Activated T-helper 17 cell treated with anti-CD3 and anti-CD28 coated beads, Interleukin-2, amount 50 U/mL, for 72 hours (primary cell): ENCODE results near the gene CFAP43. TPM values are rescaled to one million over a fixed set of nuclear protein-coding genes. Genes with fewer than 3 reads are reported as not detected.
A peak's percentile ranks its signal among the peaks of the same experiment; 100 is the strongest.

Experiments used
- ATAC-seq: fragments of 150-1000 bp; cut with Tn5 transposase; replicated peaks from 2 replicates; pipeline ENCODE4 v1.10.0; 2021; ENCODE audit warnings: mild to moderate bottlenecking, moderate library complexity
- H3K27ac Mint-ChIP-seq: one replicate; pipeline ENCODE4 v1.8.0; 2022; ENCODE audit warnings: mixed read lengths
- H3K27me3 Mint-ChIP-seq: one replicate; pipeline ENCODE4 v1.8.0; 2022; ENCODE audit warnings: mixed read lengths
- H3K36me3 Mint-ChIP-seq: one replicate; pipeline ENCODE4 v1.8.0; 2022; ENCODE audit warnings: low read depth, mild to moderate bottlenecking, mixed read lengths
- H3K4me1 Mint-ChIP-seq: one replicate; pipeline ENCODE4 v1.8.0; 2022; ENCODE audit warnings: mixed read lengths
- H3K4me3 Mint-ChIP-seq: one replicate; pipeline ENCODE4 v1.8.0; 2022; ENCODE audit warnings: mild to moderate bottlenecking, mixed read lengths
- H3K9me3 Mint-ChIP-seq: one replicate; pipeline ENCODE4 v1.8.0; 2022; ENCODE audit warnings: mixed read lengths
- total RNA-seq, 2 donors: library from RNA; stranded (reverse); gene quantifications; one replicate each; pipeline ENCODE4 v1.2.3, GENCODE V29; 2022

CFAP43 gene
- total RNA-seq, 2 donors from 2014 or later: 0.16 TPM; not detected in 1

DNA sequence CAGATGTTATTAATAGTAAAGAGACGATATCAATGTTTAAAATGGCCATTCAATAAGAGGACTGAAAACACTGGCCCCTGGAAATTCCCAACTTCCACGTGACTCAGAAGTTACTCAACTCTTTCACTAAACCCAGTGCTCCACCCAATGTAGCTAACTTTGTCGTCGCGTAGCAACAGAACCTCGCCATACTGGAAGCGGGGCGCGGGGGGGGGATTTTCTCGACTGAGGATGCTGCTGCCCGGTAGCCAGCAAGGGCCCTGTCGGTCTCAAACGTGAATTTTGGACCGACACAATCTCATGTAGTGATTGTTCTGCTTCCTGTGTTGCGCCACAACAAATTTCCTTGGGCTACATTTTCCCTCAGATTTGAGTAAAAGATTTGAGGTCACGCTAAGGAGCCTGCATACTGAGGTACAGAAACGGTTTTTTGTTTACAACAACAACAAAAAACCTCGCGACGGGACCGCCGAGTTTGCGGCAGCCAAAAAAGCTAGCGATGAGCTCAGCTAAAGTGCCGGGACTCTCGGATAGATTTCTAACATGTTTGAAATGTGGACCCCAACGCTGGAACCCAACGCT, 111.2 kb downstream of the CFAP43 start:
- Mint-ChIP-seq H3K36me3 (peaks cover 25% of the 10 kb centered on the region), H3K27me3 (no peaks in the 10 kb centered on the region), H3K9me3 (no peaks in the 10 kb centered on the region), H3K4me3 (peak overlapping the region; percentile 91), H3K27ac (peak overlapping the region; percentile 99), H3K4me1 (peaks cover 21% of the 10 kb centered on the region)
- ATAC-seq: peak; percentile 51

DNA sequence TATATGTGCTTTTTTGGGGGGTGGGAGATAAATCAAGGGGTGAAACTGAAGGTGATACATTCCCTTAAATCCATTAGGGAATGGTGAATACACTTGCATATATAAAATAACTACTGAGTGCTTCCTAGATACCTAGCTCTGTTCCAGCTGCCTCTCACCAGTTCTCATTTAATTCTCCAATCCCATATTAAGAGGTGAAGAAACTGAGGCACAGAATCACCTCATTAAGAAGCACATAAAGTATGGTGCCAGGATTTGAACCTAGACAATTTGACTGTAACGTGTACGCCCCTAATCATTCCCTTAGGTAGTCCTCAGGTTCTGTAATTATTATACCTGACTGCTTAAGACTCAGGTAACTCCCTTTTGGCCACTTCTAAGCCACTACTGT, 111.7 kb downstream of the CFAP43 start:
- H3K27me3 Mint-ChIP-seq: no peaks in the 10 kb centered on the region
- peaks cover 21% of the 10 kb centered on the region for H3K4me1 Mint-ChIP-seq
- H3K27ac Mint-ChIP-seq: peak overlapping the region; percentile 99
- no peaks in the 10 kb centered on the region for H3K9me3 Mint-ChIP-seq
- H3K4me3 Mint-ChIP-seq: peak overlapping the region; percentile 91
- H3K36me3 Mint-ChIP-seq: peaks cover 20% of the 10 kb centered on the region
- no peak for ATAC-seq

DNA sequence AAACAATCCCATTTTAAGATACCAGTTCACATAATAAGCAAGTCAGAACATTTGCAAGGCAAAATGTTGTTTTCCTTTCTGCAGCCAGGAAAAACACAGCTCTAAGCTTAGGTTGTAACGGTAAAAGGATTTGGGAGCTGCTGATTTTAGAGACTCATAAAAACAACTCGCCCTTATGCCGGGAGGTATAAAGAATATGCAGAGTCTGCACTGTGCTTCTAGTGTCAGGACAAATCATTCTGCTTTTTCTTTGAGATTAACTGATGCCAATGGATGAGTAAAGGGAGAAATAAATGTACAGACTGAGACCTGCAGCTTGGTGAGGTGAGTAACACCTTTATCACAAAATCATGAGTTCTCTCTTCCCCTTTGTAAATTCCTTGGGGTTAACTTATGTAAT, 112.2 kb downstream of the CFAP43 start:
- Mint-ChIP-seq H3K4me3 (peak overlapping the region; percentile 91), H3K27ac (peak overlapping the region; percentile 99), H3K27me3 (no peaks in the 10 kb centered on the region)

DNA sequence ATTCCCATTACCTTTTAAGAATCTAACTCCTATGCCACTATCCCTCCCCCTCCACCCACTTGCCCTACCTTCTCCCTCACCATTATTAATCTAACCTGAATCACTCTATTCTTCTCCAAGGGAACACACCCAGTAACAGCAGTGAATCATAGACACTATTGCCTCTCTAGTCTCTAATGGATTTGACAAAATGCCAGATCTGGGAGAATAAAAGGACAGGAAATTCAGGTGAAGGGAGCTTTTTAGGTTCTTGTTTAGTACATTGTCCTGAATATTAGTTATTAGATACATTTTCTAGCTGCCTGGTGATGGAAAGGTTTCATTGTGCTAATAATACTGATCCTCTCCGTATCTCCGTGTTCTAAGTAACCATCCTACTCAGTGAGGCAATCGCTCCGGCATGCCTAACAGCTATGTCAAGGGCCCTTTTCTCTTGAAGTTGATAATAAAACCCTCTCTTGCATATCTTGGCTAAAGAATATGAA, 114.3 kb downstream of the CFAP43 start:
- Mint-ChIP-seq H3K27ac (no peak overlapping the region), H3K4me1 (peaks cover 16% of the 10 kb centered on the region), H3K36me3 (no peaks in the 10 kb centered on the region), H3K4me3 (no peak overlapping the region), H3K27me3 (no peaks in the 10 kb centered on the region), H3K9me3 (no peaks in the 10 kb centered on the region)
- ATAC-seq: no peak

More for the DNA sequence above, 112.2 kb downstream of the CFAP43 start:
- peaks cover 21% of the 10 kb centered on the region for H3K4me1 Mint-ChIP-seq
- ATAC-seq: no peak
- H3K36me3 Mint-ChIP-seq: peaks cover 15% of the 10 kb centered on the region
- H3K9me3 Mint-ChIP-seq: no peaks in the 10 kb centered on the region

DNA sequence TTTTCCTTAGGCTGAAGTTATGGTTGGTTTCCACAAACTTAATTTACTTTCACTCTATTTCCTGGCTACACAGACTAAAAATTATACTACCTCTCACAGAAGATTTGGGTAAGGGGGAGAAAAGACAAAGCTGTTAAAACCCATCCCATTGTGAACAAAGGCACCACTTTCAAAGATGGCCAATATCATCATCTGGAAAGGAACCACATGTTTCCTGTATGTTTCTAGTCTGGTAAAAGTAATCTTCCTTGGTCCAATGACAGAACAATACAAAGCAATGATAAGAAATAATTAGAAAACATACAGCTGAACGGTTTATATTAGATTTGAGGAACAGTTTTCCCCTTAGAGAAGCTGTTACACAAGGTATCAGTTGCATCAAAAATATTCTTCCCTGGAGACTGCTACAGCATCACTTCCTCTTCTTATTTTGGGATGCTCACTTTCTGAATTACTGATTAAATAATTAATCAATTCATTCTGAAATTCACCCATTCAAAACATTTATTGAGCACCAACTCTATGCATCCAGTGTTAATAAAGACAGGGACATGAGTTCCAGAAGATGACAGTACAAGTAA, 118.7 kb downstream of the CFAP43 start:
- H3K4me1 Mint-ChIP-seq: peaks cover 6% of the 10 kb centered on the region
- H3K27ac Mint-ChIP-seq: no peak overlapping the region
- no peaks in the 10 kb centered on the region for H3K9me3 Mint-ChIP-seq
- no peak for ATAC-seq
- peaks cover 9% of the 10 kb centered on the region for H3K27me3 Mint-ChIP-seq
- H3K36me3 Mint-ChIP-seq: no peaks in the 10 kb centered on the region
- H3K4me3 Mint-ChIP-seq: no peak overlapping the region

DNA sequence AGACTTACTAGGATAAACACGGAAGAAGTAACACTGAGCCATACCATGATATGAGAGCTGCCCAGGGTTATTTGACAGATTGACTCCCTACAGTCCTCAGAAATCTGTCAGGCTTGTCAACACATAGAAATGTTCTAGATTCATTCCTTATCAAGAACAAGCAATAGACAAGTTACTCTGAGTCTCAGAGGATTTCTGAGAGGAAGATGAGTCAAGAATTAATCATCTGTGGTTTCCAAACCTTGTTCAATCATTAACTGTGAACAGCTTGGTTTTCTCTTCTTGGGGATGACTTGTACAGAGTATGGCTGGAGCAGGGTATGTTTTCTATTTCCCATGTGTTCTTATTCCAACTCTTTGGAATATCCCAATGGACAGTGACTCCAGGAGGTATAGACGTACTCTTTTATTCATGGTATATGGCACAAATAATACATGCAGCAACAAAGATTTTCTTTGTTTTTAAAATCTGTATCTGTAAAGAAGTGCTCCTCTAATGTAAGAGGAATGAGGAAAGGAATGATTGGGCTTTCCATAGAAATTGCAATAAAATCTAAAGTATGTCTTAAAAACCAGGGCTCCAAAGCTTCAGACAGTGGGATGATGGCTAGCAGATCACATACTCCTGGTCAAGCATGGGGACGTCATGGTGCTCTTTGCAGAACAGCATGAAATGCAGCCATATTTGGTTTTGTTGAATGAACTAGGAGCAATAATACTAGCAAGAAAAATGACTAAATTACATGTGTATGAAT, 122.1 kb downstream of the CFAP43 start:
- no peaks in the 10 kb centered on the region for H3K36me3 Mint-ChIP-seq
- H3K27me3 Mint-ChIP-seq: peaks cover 9% of the 10 kb centered on the region
- no peak overlapping the region for H3K4me3 Mint-ChIP-seq
- ATAC-seq: peak; percentile 99
- H3K9me3 Mint-ChIP-seq: no peaks in the 10 kb centered on the region
- peak overlapping the region; percentile 36 for H3K27ac Mint-ChIP-seq
- peaks cover 6% of the 10 kb centered on the region for H3K4me1 Mint-ChIP-seq

DNA sequence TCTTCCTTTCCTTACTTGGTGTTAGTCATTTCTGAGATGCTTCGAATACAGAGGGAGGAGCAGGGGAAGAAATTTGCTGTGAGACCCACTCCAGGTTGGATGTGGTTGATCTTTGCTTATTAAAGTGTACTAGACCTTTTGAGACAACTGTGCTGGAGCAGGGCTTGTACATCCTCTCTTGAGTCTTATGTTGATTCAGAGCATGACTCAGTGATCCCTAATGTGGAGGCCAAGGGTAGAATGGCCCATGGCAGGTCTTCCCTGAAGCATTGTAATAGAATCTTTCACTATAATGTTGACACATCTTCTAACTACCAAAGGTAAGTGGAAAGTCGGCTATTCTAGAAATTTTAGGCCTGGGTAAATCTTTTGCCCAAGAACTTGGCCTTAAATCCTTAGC, 127.2 kb downstream of the CFAP43 start:
- H3K36me3 Mint-ChIP-seq: no peaks in the 10 kb centered on the region

DNA sequence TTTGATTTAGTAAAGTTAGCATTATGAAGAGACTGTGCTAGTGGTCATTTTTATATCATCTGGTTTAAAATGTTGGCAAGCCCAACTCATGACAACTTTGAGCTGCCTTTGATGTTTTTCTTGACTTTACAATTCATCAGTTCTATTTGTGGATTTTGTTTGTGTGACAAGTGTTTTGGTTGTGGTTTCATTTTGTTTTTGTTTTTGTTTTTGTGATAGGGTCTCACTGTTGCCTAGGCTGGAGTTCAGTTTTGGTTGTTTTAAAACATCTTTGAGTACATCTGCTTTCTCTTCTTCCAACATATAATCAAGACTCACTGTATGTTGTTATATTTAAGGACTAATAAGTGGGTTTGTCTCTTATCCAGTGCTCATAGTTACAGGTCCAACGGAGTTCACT, 127.7 kb downstream of the CFAP43 start:
- no peak overlapping the region for H3K27ac Mint-ChIP-seq
- H3K36me3 Mint-ChIP-seq: no peaks in the 10 kb centered on the region
- no peak for ATAC-seq
- H3K4me1 Mint-ChIP-seq: peaks cover 3% of the 10 kb centered on the region
- H3K4me3 Mint-ChIP-seq: no peak overlapping the region
- H3K9me3 Mint-ChIP-seq: no peaks in the 10 kb centered on the region
- no peaks in the 10 kb centered on the region for H3K27me3 Mint-ChIP-seq

More for the DNA sequence above, 127.2 kb downstream of the CFAP43 start:
- peak; percentile 72 for ATAC-seq
- H3K4me3 Mint-ChIP-seq: no peak overlapping the region
- H3K27me3 Mint-ChIP-seq: no peaks in the 10 kb centered on the region
- no peaks in the 10 kb centered on the region for H3K9me3 Mint-ChIP-seq
- peaks cover 7% of the 10 kb centered on the region for H3K4me1 Mint-ChIP-seq
- H3K27ac Mint-ChIP-seq: no peak overlapping the region

DNA sequence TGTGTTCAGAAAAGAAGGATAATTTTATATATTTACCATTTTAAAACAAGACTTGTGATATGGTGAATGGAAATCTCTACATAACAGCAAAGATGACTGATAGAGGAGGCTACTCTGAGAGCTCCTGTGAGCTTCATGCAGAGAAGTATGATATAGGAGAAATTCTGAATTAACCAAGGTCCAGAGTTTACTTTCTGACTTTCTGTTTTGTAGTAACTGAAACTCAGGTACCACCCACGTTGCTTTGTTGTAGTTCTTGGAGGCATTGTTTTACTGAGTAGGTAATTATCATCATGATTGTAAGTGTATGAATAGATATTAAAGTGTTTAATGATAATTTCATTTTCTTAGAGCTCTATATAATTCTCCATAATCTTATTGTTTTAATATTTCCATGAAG, 128.2 kb downstream of the CFAP43 start:
- H3K4me3 Mint-ChIP-seq: no peak overlapping the region
- no peak overlapping the region for H3K27ac Mint-ChIP-seq
- no peaks in the 10 kb centered on the region for H3K27me3 Mint-ChIP-seq
- ATAC-seq: peak; percentile 21
- no peaks in the 10 kb centered on the region for H3K9me3 Mint-ChIP-seq
- H3K4me1 Mint-ChIP-seq: peaks cover 3% of the 10 kb centered on the region
- H3K36me3 Mint-ChIP-seq: no peaks in the 10 kb centered on the region

DNA sequence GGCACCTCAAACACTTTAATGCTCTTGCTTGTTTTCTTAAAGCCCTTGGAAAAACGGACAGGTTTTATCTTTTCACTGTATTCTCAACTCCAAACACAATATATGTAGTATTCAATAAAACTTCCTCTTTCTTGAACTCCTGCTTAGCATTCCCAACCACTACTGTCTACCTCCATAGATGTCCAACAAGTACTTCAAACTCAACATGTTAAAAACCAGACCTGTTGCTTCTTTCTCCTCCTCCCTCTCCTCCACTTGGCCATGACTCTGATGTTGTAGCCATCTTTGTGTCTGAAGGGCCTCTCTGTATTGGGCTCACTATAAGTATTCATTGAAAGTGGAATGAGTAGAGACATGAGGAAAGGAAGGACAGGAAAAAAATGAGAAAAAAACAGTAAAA, 130.3 kb downstream of the CFAP43 start:
- ATAC-seq: no peak
- peaks cover 3% of the 10 kb centered on the region for H3K4me1 Mint-ChIP-seq
- no peaks in the 10 kb centered on the region for H3K36me3 Mint-ChIP-seq
- H3K4me3 Mint-ChIP-seq: no peak overlapping the region
- no peaks in the 10 kb centered on the region for H3K27me3 Mint-ChIP-seq
- H3K27ac Mint-ChIP-seq: no peak overlapping the region
- no peaks in the 10 kb centered on the region for H3K9me3 Mint-ChIP-seq

DNA sequence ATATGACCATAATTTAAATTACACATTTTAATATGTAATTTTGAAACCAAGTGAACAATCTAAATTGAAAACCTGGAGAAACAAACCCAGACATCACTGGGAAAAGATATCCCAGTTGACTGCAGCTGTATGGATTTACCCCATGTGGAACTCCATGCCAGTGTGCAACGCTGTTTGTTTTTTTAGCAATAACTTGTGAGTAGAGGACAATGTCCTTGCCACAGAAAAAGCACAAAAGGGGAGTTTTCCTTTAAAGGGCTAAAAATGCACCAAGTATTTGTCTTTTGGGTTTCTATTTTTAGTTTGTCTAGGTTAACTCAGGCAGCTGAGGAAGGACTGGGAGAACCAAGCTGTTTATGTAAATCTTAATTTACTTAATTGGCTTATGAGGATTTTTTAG, 131.4 kb downstream of the CFAP43 start:
- no peaks in the 10 kb centered on the region for H3K36me3 Mint-ChIP-seq
- peaks cover 3% of the 10 kb centered on the region for H3K4me1 Mint-ChIP-seq
- H3K27me3 Mint-ChIP-seq: no peaks in the 10 kb centered on the region
- no peak for ATAC-seq
- H3K27ac Mint-ChIP-seq: no peak overlapping the region
- H3K4me3 Mint-ChIP-seq: no peak overlapping the region
- no peaks in the 10 kb centered on the region for H3K9me3 Mint-ChIP-seq

DNA sequence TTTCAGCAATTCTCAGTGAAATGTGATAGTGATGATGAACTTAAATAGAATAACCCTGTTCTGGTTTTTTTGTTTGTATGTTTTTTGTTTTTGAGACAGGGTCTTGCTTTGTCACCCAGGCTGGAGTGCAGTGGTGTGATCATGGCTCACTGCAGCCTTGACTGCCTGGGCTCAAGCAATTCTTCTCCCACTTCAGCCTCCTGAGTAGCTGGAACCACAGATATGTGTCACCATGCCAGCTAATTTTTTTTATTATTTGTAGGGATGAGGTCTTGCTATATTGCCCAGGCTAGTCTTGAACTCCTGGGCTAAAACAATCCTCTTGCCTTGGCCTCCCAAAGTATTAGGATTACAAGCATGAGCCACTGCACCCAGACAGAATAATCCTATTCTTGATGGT, 132.2 kb downstream of the CFAP43 start:
- H3K4me3 Mint-ChIP-seq: no peak overlapping the region
- no peak overlapping the region for H3K27ac Mint-ChIP-seq
- no peak for ATAC-seq
- H3K36me3 Mint-ChIP-seq: no peaks in the 10 kb centered on the region
- H3K9me3 Mint-ChIP-seq: no peaks in the 10 kb centered on the region
- H3K27me3 Mint-ChIP-seq: no peaks in the 10 kb centered on the region
- peaks cover 2% of the 10 kb centered on the region for H3K4me1 Mint-ChIP-seq

DNA sequence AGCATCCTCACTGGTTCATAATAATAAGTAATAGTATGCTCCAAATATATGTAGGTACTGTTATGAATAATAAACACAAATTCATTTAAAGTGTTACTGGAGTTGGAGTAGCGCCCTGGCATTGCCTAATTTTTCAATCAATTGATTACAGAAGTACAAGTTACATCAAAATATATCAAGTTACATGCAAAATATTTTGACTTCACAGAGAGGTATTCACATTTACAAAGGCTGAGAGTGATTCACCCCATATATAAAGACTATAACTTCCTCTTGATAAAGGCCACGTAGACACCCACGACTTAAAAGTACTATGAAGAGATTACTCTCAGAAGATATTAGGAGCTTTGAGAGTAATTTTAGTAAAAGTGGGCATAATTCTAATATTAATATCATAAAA, 132.9 kb downstream of the CFAP43 start:
- Mint-ChIP-seq H3K27ac (no peak overlapping the region), H3K4me3 (no peak overlapping the region), H3K27me3 (no peaks in the 10 kb centered on the region), H3K36me3 (no peaks in the 10 kb centered on the region), H3K9me3 (no peaks in the 10 kb centered on the region), H3K4me1 (no peaks in the 10 kb centered on the region)
- no peak for ATAC-seq

DNA sequence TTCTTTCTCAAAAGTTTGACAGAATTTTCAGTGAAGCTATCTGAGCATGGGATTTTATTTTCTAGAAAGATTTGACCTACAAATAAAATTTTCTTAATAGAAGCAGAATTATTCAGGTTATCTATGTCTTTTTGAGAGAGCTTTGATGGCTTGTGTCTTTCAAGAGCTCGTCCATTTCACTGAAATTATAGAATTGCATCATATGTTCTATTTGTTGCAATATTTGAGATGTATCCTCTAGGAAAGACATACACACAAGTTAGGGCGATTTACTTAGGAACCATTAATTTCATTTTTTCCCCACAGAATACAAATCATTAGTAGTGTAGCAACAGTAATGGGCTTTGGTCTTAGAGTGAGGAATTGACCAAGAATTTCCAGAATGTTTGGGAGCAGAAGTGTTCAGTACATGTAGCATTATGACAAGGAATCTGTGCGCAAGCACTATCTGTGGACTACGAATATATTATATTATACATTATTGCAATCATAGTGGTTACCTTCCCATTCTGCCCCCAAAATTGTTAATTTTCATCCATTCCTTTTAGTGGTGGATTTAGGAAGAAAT, 133.7 kb downstream of the CFAP43 start:
- no peak for ATAC-seq
- Mint-ChIP-seq H3K9me3 (no peaks in the 10 kb centered on the region), H3K27ac (no peak overlapping the region), H3K4me1 (no peaks in the 10 kb centered on the region), H3K36me3 (no peaks in the 10 kb centered on the region), H3K27me3 (no peaks in the 10 kb centered on the region), H3K4me3 (no peak overlapping the region)

DNA sequence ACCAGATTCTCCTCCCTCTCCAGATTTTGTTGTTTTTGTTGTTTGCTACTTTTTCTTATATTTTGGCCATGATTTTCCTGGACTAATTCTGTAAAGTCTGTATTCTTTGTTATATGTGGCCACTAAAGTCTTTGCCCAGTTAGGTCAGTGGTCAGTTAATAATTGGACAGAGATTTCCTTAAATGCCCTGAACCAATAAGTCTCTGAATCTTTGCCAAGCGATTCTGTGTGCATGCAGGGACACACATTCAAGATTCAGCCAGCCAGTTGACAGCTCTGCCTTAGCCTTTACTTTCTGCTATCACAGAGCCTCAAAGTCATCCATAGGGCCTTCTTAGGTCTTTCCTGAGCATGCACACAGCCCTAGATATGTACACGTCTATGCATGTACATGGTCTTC, 135.5 kb downstream of the CFAP43 start:
- Mint-ChIP-seq H3K9me3 (no peaks in the 10 kb centered on the region), H3K27me3 (no peaks in the 10 kb centered on the region), H3K4me3 (no peak overlapping the region), H3K4me1 (no peaks in the 10 kb centered on the region), H3K27ac (no peak overlapping the region), H3K36me3 (no peaks in the 10 kb centered on the region)
- ATAC-seq: no peak
